Astrocyte of the spinal cord (primary cell): ENCODE data around the gene GALNT1.
A peak's percentile ranks its signal among the peaks of the same experiment; 100 is the strongest.

Experiments
- DNase-seq: peaks from one replicate; pipeline ENCODE4 v3.0.0; 2011; ENCODE audit warnings: low read depth, low spot score
- H3K4me3 ChIP-seq: 2 replicates; pipeline ENCODE4 v1.5.1; 2011; ENCODE audit warnings: low read depth, mild to moderate bottlenecking, low read length, moderate library complexity
- in situ Hi-C: cut with HindIII; loops from 2 replicates; pipeline ENCODE4 v1.10.0; 2017; ENCODE audit warnings: low sequenced_read_pairs
- TF ChIP-seq, protein P1 (sequence below): IDR thresholded peaks from 2 replicates; pipeline ENCODE4 v1.5.1; 2012; ENCODE audit warnings: low read depth, mild to moderate bottlenecking, low read length, inconsistent platforms

Gene GALNT1

DNA sequence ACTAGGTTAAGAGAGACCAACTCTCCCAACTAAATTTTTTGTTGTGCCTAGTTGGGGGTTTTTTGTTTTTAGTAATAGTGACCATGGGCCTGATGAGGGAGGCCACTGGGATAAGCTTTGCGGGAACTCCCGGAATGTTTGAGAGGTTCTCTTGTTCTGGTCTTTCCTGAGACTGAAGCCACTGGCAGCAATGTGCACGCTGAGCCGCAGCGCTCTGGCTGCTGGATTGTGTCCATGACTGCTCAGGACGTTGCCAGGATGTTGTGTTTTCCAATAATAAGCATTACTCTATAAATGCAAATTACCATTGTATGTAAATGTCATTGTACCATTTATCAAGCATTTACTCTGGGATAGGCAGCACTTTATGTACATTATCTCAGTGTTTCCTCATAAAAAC is 126.1 kb downstream of the GALNT1 start:
- in situ Hi-C loops = no loop called here
- DNase-seq = no peak
- TF ChIP-seq, protein P1, sequence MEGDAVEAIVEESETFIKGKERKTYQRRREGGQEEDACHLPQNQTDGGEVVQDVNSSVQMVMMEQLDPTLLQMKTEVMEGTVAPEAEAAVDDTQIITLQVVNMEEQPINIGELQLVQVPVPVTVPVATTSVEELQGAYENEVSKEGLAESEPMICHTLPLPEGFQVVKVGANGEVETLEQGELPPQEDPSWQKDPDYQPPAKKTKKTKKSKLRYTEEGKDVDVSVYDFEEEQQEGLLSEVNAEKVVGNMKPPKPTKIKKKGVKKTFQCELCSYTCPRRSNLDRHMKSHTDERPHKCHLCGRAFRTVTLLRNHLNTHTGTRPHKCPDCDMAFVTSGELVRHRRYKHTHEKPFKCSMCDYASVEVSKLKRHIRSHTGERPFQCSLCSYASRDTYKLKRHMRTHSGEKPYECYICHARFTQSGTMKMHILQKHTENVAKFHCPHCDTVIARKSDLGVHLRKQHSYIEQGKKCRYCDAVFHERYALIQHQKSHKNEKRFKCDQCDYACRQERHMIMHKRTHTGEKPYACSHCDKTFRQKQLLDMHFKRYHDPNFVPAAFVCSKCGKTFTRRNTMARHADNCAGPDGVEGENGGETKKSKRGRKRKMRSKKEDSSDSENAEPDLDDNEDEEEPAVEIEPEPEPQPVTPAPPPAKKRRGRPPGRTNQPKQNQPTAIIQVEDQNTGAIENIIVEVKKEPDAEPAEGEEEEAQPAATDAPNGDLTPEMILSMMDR = no peak
- no peak overlapping the region for H3K4me3 ChIP-seq

DNA sequence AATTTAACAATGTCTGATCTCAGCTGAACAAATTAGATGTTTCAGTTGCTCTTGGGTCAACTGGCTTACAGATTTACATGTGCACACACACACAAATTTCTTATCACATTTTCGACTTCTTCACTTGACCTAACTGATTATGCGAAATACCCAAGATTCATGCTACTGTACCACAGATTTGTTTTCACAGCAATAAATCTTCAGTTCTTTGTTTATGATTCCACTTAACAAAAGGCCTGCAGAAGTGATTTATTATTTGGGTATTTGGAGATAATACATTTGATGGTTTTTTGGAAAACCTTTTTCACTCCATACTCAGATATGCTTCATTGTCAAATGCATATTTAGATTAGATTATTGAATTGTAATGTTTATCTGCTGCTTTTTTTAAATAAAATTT is 129.0 kb downstream of the GALNT1 start:
- in situ Hi-C loops = no loop called here
- TF ChIP-seq, protein P1 = no peak

DNA sequence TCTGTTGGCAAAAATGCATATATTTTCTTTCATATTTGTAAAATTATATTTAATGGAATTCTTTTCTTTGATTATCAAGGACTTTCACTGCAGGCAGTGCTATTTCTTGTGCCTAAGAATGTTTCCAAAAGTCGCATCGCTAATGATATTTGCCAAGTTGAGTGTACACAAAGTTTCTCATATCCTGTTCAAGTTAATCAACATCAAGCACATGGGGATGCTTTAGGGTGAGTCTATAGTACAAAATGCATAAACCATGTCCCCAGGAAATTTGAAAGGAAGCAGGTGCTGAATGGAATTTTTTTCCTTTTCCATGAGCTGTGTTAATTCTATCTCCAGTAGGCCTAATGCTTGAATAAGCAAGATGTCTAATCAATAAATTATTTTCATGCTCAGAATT is 129.7 kb downstream of the GALNT1 start:
- H3K4me3 ChIP-seq = no peak overlapping the region
- TF ChIP-seq, protein P1 = no peak
- in situ Hi-C loops = no loop called here
- no peak for DNase-seq

More for the DNA sequence above, 129.0 kb downstream of the GALNT1 start:
- no peak overlapping the region for H3K4me3 ChIP-seq
- no peak for DNase-seq

DNA sequence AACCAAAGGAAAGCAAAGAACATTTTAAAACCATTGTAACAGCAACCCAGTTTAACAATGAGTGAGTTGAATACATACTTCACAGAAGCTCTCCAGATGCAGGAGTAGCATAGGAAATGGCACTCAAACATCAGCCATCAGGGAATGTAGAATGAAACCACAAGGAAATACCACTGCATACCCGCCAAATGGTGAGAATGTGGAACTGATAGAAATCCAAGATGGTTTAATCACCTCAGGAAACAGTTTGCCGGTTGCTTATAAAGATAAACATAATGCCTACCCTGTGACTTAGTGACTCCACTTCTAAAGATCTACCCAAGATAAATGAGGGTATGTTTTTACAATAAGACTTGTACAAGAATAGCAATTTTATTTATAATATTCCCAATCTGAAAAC is 132.0 kb downstream of the GALNT1 start:
- peak; percentile 67 for DNase-seq
- H3K4me3 ChIP-seq = no peak overlapping the region
- TF ChIP-seq, protein P1 = no peak
- in situ Hi-C loops = no loop called here

DNA sequence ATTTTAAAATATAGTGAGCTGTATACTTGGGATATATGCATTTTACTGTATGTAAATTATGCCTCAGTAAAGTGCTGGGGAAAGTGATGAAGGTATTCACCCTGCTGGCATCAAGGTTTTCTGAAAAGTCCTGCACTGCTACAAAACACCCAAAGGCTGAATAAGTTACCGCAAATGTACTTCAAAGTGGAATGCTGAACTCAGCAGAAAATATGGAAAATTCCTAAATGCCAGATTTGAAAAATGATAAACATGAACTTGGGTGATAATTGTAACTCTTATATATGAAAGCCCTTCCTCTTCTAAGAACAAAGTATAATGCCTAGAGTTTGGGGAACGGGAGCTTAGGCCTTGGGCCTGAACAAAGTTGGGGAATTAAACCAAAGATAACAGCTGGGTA is 133.0 kb downstream of the GALNT1 start:
- no peak for DNase-seq
- TF ChIP-seq, protein P1 = no peak
- in situ Hi-C loops = no loop called here
- H3K4me3 ChIP-seq = no peak overlapping the region

DNA sequence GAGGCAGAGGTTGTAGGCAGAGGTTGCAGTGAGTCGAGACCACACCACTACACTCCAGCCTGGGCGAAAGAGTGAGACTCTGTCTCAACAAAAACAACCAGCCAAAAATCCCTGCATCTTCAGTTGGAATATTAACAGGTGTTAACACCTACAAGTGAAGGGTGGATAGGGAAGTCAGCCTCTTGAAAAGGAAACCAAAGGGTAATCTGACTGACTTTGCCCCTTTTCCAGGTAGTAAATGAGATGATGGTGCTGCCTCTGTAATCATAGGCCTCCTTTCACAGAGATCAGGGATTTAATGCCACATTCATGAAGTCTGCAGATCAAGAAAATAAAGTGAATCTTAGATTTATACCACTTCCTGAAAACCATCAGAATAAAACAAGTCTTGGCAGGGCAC is 133.6 kb downstream of the GALNT1 start:
- no peak for DNase-seq
- in situ Hi-C loops = no loop called here
- TF ChIP-seq, protein P1 = no peak
- no peak overlapping the region for H3K4me3 ChIP-seq

DNA sequence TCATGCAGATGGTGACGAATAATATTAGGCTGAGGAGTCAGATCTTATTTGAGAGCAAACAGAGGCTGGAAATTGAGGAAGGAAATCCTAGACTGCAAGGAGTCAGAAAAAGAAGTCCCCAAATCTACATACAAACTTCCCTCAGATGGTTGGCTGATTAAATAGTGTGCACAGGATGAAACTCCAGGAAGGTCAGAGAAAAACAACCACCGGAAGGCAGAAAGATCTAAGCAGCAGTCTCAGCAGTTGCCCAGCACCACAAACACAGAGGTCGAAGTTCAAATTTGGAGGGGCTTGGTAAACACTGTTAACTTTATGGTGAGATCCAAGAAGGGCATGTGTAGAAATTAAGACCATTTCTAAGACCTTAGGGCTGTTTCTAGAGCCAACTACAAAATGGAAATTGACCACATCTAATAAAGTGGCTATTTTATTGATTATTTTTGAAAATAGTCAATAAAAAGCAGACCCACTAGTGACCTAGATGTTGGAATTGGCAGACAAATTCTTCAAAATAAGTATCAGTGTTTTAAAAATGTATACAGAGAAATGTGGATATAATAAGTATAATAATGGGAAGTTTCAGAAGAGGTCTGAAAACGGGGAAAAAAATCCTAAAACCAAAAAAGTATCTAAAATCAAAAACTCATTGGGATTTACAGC is 134.8 kb downstream of the GALNT1 start:
- in situ Hi-C loops = no loop called here
- TF ChIP-seq, protein P1 = no peak
- no peak for DNase-seq

More for the DNA sequence above, 134.8 kb downstream of the GALNT1 start:
- H3K4me3 ChIP-seq = no peak overlapping the region
